GM21737 (cell line): ENCODE measurements around the gene PPP1R3G.

Experiments used
- ATAC-seq: cut with Tn5 transposase; IDR thresholded peaks from one replicate; pipeline ENCODE4 v1.9.1; 2021; ENCODE audit warnings: mild to moderate bottlenecking, moderate library complexity; ENCODE audit not compliant: unreplicated experiment

Gene PPP1R3G

DNA sequence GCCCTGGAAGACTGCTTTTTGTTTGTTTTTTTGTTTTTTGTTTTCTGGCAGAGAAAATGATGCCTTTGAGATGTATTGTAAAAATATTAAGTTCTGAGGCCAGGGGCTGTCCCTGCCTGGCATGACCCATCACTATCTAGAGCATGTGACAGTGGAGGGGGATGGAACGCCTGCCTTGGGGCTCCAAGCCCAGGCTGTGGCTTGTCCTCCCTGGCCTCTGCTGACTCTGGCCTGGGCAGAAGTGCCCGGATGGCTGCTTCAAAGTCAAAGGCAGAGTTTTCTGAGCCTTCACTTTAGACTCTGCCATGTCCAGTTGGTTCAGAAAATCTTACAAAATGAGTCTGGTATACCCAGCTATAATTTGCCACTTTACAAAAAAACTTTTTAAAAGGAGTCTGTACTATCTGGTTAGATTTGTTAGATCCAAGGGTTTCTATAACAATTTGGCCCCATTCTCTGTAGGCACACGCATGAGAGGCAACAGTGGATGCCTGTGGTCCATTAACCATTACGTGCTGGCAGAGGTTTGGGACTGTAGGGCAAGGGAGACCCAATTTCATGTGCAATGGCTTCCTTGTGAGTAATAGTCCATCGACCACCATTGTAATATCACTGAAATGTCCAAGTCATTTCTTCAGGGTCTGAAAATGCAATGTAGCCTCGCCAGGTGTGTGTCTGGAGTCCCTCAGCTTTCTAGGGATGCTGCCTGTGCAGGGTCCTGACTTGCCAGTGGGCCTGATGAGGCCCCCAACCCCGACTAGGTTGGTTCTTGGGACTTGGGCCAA is 8.3 kb downstream of the PPP1R3G start:
- no peak for ATAC-seq

- ATAC-seq = no peak
These were observed 9.2 kb downstream of the PPP1R3G start for GRCh38 chr6:5094327-5094726.

GRCh38 chr6:5095236-5095635 is 10.1 kb downstream of the PPP1R3G start:
- ATAC-seq = peak; percentile 85

DNA sequence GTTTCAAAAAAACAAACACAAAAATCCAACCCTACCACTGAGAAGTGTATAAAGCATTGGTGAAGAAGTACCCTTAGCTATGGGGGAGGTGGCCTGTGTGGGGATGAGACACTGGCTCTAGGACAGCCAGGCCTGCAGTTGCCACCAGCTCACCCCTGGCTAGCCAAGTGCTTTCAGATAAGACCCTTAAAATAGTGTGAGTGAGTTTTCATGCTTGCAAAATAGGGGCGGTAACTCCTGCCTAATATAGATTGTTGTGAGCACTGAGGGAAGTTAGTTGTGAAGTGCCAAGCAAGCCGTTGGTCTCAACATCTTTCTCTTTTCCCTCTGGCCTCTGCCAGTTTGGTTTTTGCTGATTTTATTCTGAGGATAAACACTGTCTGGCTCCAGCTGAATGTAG is 11.3 kb downstream of the PPP1R3G start:
- no peak for ATAC-seq

GRCh38 chr6:5098501-5099270 is 13.5 kb downstream of the PPP1R3G start:
- no peak for ATAC-seq

- no peak for ATAC-seq
These were observed 14.4 kb downstream of the PPP1R3G start for GRCh38 chr6:5099537-5099936.

DNA sequence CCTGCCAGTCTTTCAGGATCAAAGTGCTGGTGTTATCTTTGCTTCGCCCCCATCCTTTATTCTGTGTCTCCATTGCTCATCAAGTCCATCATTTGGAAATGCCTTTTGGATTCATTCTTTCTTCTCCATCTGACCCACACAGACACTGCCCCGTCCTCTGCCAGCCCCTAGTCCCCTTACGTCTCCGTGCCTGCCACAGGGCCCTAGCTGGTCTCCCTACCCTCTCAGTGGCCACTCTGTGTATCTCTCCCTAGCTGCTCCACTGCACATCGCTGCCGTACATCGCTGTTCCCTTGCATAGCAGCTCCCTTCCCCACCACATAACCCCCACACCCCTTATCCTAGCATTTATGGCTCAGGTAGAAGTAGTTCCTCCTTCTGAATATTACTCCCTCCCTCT is 15.7 kb downstream of the PPP1R3G start:
- no peak for ATAC-seq

- no peak for ATAC-seq
These were observed 17.3 kb downstream of the PPP1R3G start for GRCh38 chr6:5102267-5102970.

DNA sequence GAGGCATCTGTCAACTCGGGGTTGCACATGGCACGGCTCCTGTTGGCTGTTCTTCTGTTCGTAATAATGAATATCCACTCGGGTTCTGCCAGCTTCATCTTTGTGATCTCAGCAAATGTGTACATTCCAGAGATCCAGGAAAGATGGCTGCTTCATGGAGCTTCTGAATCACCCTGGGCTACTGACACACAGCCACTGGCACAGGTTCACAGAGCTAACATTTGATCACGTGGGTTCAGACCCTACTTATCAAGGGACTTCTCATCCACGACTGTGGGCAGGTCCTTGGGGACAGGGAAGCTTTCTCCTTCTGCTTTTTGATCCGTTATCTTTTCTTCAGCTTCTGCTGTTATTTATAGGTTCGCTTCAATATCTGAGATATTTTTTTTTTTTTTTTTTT is 18.1 kb downstream of the PPP1R3G start:
- no peak for ATAC-seq

- no peak for ATAC-seq
These were observed 19.5 kb downstream of the PPP1R3G start for GRCh38 chr6:5104667-5105066.

- ATAC-seq = no peak
These were observed 20.0 kb downstream of the PPP1R3G start for GRCh38 chr6:5105146-5105545.

DNA sequence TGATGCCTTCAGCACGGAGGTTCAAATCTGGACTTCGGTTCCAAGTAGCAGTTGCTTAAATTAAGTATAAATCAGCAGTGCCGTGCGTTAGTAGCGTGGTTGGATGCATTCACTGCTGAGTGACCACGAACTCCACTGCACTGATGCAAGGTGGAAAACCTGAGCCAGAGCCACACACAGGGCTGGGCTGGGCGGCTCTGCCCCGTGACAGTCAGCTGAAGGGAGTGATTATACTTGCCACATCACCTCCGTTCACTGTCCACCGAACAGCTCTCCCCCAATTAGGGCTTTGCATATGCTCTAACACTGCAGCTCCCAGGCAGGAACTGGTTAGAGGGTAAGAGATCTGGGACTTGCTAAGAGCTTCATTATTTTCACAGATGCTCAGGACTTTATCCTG is 22.2 kb downstream of the PPP1R3G start:
- no peak for ATAC-seq

GRCh38 chr6:5108068-5108467 is 22.9 kb downstream of the PPP1R3G start:
- no peak for ATAC-seq

- no peak for ATAC-seq
These were observed 23.5 kb downstream of the PPP1R3G start for GRCh38 chr6:5108536-5109150.

DNA sequence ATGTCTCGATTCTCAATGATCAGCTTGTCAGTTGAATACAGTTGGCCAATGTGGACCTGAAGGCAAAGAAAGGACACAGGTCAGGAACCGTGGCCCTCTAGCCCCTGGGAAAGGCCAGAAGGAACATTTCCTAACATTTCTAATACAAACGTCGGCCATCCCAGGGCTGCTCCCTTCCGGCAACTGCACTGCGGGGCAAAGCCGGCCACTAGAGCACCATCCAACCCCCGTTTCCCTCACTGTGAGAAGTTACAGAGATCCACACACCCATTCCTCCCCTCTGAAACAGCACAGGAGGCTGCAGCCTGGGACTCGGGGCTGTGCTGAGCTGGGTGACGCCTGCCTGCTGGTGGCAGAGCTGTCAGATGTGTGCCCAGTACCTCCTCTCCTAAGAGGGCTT is 24.3 kb downstream of the PPP1R3G start:
- no peak for ATAC-seq

DNA sequence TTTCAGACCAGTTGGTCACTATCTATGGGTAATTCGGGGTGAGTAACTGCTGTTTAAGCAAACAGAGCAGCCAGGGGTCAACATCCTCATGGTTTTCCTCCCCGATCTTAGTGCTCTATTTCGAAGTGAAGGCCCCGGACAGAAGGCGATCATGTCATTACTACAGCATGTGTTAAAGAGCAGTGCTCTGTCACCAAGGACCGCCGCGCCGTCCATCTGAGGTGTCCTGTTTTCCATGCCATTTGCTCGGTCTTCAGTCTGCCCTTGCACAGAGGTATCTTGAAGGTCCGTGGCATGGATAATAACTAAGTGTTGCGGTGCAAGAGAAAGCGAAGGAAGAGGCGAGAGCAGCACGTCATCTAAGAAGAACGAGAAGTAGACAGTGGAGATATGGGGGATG is 25.1 kb downstream of the PPP1R3G start:
- ATAC-seq = no peak

GRCh38 chr6:5111626-5112025 is 26.5 kb downstream of the PPP1R3G start:
- no peak for ATAC-seq

- ATAC-seq = no peak
These were observed 27.1 kb downstream of the PPP1R3G start for GRCh38 chr6:5112066-5112799.

DNA sequence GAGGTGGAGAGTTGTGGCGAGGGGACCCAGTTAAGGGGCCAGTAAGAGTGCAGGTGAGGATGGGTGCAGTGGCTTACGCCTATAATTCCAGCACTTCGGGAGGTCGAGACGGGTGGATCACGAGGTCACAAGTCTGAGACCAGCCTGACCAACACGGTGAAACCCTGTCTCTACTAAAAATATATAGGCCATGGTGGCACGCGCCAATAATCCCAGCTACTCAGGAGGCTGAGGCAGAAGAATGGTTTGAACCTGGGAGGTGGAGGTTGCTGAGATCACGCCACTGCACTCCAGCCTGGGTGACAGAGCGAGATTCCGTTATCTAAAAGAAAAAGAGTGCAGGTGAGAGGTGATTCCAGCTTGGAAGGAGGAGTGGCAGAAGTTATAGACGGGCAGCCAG is 28.0 kb downstream of the PPP1R3G start:
- ATAC-seq = no peak

GRCh38 chr6:5115168-5115567 is 30.0 kb downstream of the PPP1R3G start:
- no peak for ATAC-seq
